ENCODE data around the gene ANAPC2.
A peak's percentile ranks its signal among the peaks of the same experiment; 100 is the strongest.

Gene ANAPC2

GRCh38 chr9:137226338-137227053 lies 38.1 kb upstream of the ANAPC2 start:
- no peak for DNase-seq

GRCh38 chr9:137225699-137226331 lies 37.5 kb upstream of the ANAPC2 start:
- DNase-seq = no peak

GRCh38 chr9:137224830-137225694 lies 36.7 kb upstream of the ANAPC2 start, which contains the start of gene CYSRT1:
Gene CYSRT1 (plus strand): TSS chr9:137225174. CDS start chr9:137225622, 448 bp downstream.
- peak; percentile 15 for DNase-seq

GRCh38 chr9:137223078-137223970 lies 35.0 kb upstream of the ANAPC2 start:
- DNase-seq = peak; percentile 99

GRCh38 chr9:137222190-137223077 lies 34.1 kb upstream of the ANAPC2 start, which contains the start of gene RNF208:
Gene RNF208 (minus strand): TSS chr9:137222240. CDS start chr9:137221212, 1,028 bp downstream.
- no peak for DNase-seq

- peak; percentile 19 for DNase-seq
Observed at GRCh38 chr9:137221506-137222111, 33.2 kb upstream of the ANAPC2 start.

- no peak for DNase-seq
Observed at GRCh38 chr9:137221095-137221505, 32.7 kb upstream of the ANAPC2 start.

- DNase-seq = no peak
Observed at GRCh38 chr9:137220317-137221094, 32.1 kb upstream of the ANAPC2 start.

GRCh38 chr9:137219757-137220316 lies 31.5 kb upstream of the ANAPC2 start:
- DNase-seq = no peak

GRCh38 chr9:137218754-137219271 lies 30.5 kb upstream of the ANAPC2 start:
- no peak for DNase-seq

GRCh38 chr9:137218212-137218753 lies 29.9 kb upstream of the ANAPC2 start:
- DNase-seq = no peak

- DNase-seq = no peak
Observed at GRCh38 chr9:137217276-137218211, 29.2 kb upstream of the ANAPC2 start.

- no peak for DNase-seq
Observed at GRCh38 chr9:137216188-137216965, 28.0 kb upstream of the ANAPC2 start.

- no peak for DNase-seq
Observed at GRCh38 chr9:137215196-137215986, 27.0 kb upstream of the ANAPC2 start.

GRCh38 chr9:137214620-137215019 lies 26.3 kb upstream of the ANAPC2 start:
- no peak for DNase-seq

All from CD4-positive, alpha-beta T cell treated with Interleukin-17A for 1 hour (primary cell).